Right atrium auricular region (tissue), 2 donors: Measurements from ENCODE around the gene INTS12. TPM values are rescaled to one million over a fixed set of nuclear protein-coding genes. Genes with fewer than 3 reads are reported as not detected.

Experiments used
- DNase-seq: peaks from one replicate; pipeline ENCODE4 v3.0.0-alpha.2; 2019; ENCODE audit warnings: low spot score
- H3K27ac ChIP-seq, 2 donors: fragments of 200-600 bp; sonication (generic); 1 replicate in 1 of 2; 2 replicates in 1 of 2; pipeline ENCODE4 v1.5.1; 2016 to 2019
- H3K27me3 ChIP-seq, 2 donors: fragments of 200-600 bp; sonication (generic); one replicate each; pipeline versions ENCODE4 v1.5.1 to v1.6.0; 2017 to 2019
- H3K36me3 ChIP-seq: fragments of 200-600 bp; sonication (generic); one replicate; pipeline ENCODE4 v1.5.1; 2016
- H3K4me1 ChIP-seq, 2 donors: fragments of 200-600 bp; sonication (generic); one replicate each; pipeline versions ENCODE4 v1.5.1 to v1.6.0; 2017 to 2019
- H3K4me3 ChIP-seq, 2 donors: fragments of 200-600 bp; sonication (generic); 1 replicate in 1 of 2; 2 replicates in 1 of 2; pipeline ENCODE4 v1.5.1; 2017 to 2019; ENCODE audit warnings: mild to moderate bottlenecking in 1 of 2, moderate library complexity in 1 of 2
- H3K9me3 ChIP-seq, 2 donors: fragments of 200-600 bp; sonication (generic); one replicate each; pipeline ENCODE4 v1.5.1; 2019
- CTCF ChIP-seq, 2 donors: fragments of 200-600 bp; sonication (generic); IDR thresholded peaks; one replicate each; pipeline ENCODE4 v1.5.1; 2019; ENCODE audit warnings: antibody characterized with exemption in 2 of 2
- total RNA-seq, 2 donors: library from RNA; depleted of rRNA; stranded (reverse); fragments of >200 nt; gene quantifications; one replicate each; pipeline ENCODE4 v1.1.0, GENCODE V29; 2016

INTS12 gene
- total RNA-seq, 2 donors from 2014 or later, result 22.6 to 22.7 TPM

DNA sequence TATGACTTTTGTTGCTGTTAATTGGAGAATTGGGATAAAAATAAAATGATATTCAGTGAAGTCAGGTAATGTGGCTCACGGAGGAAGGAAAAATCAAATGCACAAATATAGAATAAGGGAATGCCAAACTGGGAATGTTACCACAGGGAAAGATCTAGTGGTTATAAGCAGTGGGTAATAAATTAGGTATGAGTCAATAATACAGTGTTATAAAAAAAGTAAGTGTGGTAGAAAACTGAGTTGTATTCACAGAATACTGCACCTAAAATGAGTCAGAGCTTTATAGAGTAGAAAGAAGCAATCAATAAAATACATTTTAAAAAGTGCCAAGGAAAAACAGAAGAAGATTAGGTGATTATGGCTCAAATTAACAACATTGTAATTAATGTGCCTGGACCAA, 34.5 kb downstream of the INTS12 start:
- H3K4me1 ChIP-seq, result no peaks in the 10 kb centered on the region
- no peak for DNase-seq
- H3K36me3 ChIP-seq, result no peaks in the 10 kb centered on the region
- H3K4me3 ChIP-seq, result no peak overlapping the region
- no peaks in the 10 kb centered on the region for H3K9me3 ChIP-seq
- H3K27me3 ChIP-seq, result no peaks in the 10 kb centered on the region
- no peak for TF ChIP-seq CTCF (IDR thresholded peaks at IDR 0.05)
- H3K27ac ChIP-seq, result no peak overlapping the region

DNA sequence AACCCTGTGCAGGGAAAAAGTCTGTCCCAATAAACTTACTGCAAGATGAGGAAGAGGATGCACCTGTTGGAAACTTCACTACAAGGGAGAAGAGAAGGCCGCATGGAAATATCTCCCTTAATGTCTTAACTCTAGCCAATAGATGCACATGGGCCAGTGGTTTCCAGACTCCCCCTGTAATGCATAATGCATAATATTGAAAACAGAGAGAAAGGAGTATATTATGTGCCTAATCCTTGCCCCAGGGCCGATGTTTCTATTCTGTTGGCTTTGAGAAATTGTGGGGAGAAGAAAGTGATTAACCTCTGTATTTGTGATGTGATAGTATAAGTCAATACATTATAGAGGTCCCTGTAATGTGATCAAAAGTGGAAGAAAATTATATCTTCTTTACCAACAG, 37.2 kb downstream of the INTS12 start:
- Histone ChIP-seq H3K36me3 (no peaks in the 10 kb centered on the region), H3K4me1 (no peaks in the 10 kb centered on the region), H3K9me3 (no peaks in the 10 kb centered on the region), H3K27ac (no peak overlapping the region), H3K4me3 (no peak overlapping the region), H3K27me3 (no peaks in the 10 kb centered on the region)
- no peak for TF ChIP-seq CTCF (IDR thresholded peaks at IDR 0.05)
- DNase-seq, result no peak

DNA sequence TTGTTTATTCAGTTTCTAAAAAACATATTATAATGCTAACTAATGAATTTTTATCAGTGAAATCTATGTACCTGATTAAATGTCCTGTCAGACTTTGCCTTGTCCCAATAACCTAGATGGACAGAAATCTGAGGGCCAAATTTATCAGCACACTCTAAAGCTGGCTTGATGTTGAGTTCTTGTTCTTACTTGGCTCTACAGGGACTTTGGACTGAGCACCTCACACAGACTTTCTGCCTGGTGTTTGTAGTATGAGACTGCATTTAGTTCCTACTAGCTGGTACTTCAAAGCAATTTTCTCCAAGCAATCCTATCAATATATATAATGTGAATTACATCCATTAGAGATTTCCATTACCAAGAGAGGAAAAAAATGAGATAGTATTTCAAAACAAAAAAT, 37.8 kb downstream of the INTS12 start:
- DNase-seq, result no peak
- no peaks in the 10 kb centered on the region for H3K4me1 ChIP-seq
- no peaks in the 10 kb centered on the region for H3K9me3 ChIP-seq
- no peaks in the 10 kb centered on the region for H3K27me3 ChIP-seq
- no peak for TF ChIP-seq CTCF (IDR thresholded peaks at IDR 0.05)
- no peak overlapping the region for H3K27ac ChIP-seq
- H3K4me3 ChIP-seq, result no peak overlapping the region
- H3K36me3 ChIP-seq, result no peaks in the 10 kb centered on the region

GRCh38 chr4:105666693-105667092, 41.8 kb downstream of the INTS12 start:
- Histone ChIP-seq H3K27ac (no peak overlapping the region), H3K4me3 (no peak overlapping the region), H3K36me3 (no peaks in the 10 kb centered on the region), H3K27me3 (no peaks in the 10 kb centered on the region), H3K9me3 (no peaks in the 10 kb centered on the region), H3K4me1 (no peaks in the 10 kb centered on the region)
- TF ChIP-seq CTCF (IDR thresholded peaks at IDR 0.05), result peak in 1 of 2 donors; percentile 46
- DNase-seq, result no peak

DNA sequence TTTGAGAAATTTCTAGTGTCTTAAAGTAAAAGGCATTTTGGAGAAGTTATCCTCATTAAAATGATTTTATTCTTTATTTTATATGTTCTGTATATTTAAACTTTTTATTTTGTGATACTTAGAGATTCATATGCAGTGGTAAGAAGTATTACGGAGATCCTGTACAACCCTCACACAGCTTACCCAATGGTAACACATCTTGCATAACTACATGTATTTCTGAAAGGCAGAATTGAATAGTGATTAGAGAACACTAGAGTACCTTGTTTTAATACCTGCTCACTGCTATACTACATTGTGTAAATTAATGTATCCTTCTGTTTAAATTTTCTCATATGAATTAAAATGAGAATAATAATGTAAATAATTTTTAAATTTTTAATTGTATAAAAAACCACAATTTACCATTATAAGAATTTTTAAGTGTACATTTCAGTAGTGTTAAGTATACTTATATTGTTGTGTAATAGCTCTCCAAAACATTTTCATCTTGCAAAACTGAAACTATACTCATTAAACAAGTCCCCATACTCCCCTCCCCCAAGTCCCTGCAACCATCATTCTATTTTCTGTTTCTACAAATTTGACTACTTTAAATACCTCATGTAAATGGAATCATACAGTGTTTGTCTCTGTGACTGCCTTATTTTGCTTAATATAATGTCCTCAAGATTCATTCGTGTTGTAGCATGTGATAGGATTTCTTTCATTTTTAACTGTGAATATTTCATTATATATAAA, 45.4 kb downstream of the INTS12 start:
- Histone ChIP-seq H3K4me3 (no peak overlapping the region), H3K36me3 (no peaks in the 10 kb centered on the region), H3K27ac (no peak overlapping the region), H3K27me3 (no peaks in the 10 kb centered on the region), H3K9me3 (no peaks in the 10 kb centered on the region), H3K4me1 (no peaks in the 10 kb centered on the region)
- DNase-seq, result no peak
- no peak for TF ChIP-seq CTCF (IDR thresholded peaks at IDR 0.05)

DNA sequence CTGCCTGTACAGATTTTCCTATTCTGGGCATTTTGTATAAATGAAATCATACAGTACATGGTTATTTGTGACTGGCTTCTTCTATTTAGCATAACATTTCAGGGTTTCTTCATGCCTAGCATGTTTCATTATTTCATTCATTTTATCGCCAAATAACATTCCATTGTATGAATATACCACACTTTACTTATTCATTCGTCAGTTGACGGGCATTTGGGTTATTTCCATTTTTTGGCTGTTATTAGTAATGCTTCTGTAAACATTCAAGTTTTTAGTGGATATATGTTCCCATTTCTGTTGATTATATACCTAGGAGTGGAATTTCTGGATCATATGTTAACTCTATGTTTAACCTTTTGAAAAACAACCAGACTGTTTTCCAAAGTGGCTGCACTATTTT, 47.5 kb downstream of the INTS12 start:
- TF ChIP-seq CTCF (IDR thresholded peaks at IDR 0.05), result no peak
- Histone ChIP-seq H3K9me3 (no peaks in the 10 kb centered on the region), H3K36me3 (no peaks in the 10 kb centered on the region), H3K4me1 (no peaks in the 10 kb centered on the region), H3K27ac (no peak overlapping the region), H3K27me3 (no peaks in the 10 kb centered on the region), H3K4me3 (no peak overlapping the region)
- no peak for DNase-seq
